Suppressor macrophage (primary cell): ENCODE data around the gene CHRNE.
"Not testable (repeated sequence)": the region's sequence is repeated elsewhere in the genome, so short reads cannot be mapped to it uniquely, and the experiment has no call there.

Experiments used
- DNase-seq, 4 experiments: peaks; one replicate each; pipeline ENCODE4 v3.0.0-alpha.2; 2020 to 2022

The CHRNE gene

DNA sequence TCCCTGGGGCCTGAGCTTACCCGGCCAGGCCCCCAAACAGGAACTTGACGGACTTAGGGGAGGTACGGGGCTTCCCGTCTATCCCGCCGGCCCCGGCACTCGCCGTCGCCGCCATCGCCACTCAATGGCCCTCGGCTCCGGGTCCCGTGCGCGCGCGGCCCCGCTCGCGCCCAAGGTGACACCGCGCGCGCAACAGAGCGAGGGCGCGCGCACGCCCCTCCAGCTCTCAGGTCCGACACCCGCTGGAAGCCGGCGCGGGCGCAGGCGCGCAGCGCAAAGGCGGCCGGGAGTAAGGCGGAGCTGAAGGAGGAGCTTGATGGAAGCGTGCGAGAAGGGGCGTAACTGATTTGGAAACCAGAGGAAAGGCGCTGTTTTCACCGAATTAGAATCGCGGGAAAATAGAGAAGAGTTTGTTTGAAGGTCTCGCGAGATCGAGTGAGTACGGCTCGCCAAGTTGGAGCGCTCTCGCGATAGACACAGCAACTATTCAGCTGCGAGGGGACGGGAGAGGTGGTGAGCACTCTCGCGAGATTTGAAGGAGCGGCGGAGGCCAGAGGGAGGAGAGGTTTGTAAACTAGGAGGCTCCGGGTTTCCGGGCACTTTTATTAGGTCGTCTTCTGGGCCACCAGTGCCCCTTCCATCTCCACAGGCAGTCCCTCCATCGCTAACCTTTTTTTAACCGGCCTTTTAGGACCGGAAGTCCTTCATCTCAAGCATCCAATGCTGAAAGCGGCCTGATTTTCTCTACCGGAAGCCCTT is 37.1 kb upstream of the CHRNE start, which contains the start of the genes RNF167 and SLC25A11:
Gene RNF167, plus strand, starts transcription at position 473 of the 759 bp plus-strand sequence. CDS start 642 bp downstream, outside the sequence.
Gene SLC25A11, minus strand, starts transcription at position 251 of the 759 bp plus-strand sequence. Its CDS starts 136 bp downstream, at position 115.
- peak; percentile 98 to 100 (median 100) for DNase-seq

DNA sequence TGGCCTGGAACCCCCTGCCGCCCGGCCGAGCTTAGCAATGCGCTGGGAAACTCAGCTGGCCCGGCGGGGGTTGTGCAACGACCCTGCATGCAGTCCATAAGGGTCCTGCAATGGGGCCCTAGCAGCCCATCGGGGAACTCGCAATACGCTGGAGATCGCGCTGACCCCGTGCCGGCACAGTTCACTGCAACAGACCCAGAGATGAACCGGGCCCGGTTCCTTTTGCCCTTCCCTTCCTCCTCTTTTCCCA is 36.6 kb upstream of the CHRNE start:
- no peak for DNase-seq

DNA sequence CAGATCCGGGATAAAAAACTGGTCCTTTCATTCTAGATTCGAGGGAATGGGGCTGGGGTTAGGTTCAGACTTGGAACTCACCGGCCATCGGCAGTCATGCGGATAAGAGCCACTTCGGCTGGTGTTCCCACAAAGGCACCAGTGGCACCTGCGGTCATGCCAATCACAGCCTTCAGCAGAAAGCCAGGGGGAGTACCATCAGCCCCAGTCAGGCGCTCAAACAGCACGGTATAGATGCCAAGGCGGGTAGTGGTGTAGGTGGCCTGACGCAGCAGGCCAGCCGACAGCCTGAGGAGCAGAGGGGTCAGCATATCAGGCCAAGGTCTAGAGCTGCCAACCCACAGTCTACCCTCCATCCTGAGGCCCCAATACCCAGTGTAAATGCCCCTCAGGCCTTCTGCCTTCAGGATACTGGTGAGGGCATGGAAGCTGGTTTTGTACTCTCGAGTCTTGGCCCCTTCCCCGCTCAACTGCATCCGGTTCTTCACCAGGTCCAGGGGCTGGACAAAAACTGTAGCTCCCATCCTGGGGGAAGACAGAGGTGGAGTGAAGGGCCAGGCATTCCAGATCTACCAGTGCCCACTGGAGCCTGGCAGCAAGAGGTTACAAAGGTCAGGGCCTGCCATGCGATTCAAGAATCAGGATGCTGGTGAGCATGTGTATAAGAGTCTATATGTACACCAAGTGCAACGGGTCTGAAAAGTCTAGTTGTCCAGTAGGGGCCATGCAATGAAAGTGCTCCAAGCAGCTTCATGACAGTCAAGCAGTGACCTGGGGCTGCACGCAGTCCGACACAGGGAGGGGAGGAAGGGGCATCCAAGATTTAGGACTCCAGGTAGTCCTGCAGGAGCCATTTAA is 36.0 kb upstream of the CHRNE start:
- DNase-seq: peak in 2 of 4 experiments; percentile 15 to 27

DNA sequence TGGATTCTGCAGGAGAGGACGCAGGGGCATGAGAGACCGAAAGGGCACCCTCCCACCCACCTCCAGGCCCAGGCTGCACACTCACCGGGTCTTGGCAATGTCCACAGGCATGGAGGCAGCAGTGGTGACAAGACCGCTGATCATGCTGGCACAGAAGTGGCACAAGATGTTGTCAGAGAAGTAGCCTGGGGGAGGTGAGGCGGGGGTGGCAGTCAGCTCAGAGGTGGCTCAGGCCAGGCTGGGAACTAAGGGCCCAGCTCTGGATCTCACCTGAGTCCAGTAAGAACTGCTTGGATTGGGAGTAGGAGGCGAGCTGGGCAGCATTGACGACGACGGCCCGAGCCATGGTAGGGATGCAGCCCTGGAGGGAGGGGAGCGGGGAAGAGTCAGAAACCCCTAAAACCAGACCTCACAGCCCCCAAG is 35.2 kb upstream of the CHRNE start:
- no peak for DNase-seq

DNA sequence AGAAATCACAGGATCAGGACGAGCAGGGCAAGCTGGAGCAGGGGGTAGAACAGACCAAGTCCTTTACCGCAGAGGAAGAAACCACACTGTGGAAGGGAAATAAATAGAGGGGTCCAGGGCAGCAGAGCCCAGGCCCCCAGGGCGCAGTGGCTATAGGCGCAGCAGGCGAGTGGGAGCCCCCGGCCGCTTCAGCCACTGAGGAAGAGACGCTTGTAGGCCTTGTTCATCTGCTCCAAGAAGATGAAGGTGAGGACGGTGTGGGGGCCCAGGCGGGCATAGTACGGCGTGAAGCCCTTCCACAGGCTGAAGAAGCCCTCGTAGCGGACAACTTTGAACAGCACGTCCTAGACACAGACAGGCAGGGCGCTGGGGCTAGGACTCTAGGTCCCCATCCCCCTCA is 34.7 kb upstream of the CHRNE start:
- DNase-seq: no peak

DNA sequence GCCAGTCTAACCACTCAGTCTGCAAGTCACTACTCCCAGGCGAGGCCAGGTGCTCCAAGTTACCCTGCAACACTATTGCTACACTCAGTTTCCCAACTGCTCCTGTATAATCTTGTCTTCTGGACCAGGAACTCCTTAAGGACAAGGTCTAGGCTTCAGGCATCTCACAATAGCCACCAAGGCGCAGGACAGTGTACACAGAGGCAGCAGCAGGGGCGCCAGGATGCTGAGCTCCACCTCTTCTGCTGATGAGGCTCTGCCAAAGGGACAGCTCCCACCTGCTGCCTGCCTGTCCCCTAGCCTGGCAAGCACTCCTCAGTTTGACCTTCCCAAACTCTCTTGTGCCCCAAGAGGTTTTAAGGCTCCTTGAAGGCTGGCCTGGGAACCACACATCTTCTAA is 33.5 kb upstream of the CHRNE start:
- DNase-seq: no peak

DNA sequence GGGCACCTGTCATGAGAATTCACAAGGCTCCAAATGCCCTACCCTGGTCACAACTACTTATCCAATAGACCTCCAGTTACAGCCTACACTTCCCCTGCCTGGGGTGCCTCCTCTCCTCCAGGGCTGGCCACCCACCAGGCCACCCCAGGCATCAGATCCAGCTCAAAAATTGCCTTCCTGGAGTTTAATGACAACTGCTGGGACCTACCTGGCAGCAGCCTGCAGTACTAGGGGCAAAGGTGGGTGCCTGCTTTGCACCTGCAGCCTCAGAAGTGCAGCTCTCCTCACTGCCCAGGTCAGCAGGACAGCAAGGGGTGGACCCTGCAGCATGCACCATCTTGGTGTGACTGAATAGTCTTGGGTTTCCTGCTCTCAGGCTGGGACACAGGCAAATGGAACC is 32.8 kb upstream of the CHRNE start:
- DNase-seq: no peak

DNA sequence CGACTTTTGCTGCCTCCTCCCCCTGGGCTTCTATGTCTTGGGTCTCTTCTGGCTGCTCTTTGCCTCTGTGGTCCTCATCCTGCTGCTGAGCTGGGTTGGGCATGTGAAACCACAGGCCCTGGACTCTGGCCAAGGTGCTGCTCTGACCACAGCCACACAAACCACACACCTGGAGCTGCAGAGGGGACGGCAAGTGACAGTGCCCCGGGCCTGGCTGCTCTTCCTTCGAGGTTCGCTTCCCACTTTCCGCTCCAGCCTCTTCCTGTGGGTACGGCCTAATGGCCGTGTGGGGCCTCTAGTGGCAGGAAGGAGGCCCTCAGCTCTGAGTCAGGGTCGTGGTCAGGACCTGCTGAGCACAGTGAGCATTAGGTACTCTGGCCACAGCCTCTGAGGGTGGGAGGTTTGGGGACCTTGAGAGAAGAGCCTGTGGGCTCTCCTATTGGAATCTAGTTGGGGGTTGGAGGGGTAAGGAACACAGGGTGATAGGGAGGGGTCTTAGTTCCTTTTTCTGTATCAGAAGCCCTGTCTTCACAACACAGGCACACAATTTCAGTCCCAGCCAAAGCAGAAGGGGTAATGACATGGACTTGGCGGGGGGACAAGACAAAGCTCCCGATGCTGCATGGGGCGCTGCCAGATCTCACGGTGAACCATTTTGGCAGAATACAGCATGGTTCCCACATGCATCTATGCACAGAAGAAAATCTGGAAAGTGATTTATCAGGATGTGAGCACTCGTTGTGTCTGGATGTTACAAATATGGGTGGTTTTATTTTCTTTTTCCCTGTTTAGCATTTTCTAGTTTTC is 31.5 kb upstream of the CHRNE start:
- DNase-seq: peak; percentile 49 to 76 (median 68)

DNA sequence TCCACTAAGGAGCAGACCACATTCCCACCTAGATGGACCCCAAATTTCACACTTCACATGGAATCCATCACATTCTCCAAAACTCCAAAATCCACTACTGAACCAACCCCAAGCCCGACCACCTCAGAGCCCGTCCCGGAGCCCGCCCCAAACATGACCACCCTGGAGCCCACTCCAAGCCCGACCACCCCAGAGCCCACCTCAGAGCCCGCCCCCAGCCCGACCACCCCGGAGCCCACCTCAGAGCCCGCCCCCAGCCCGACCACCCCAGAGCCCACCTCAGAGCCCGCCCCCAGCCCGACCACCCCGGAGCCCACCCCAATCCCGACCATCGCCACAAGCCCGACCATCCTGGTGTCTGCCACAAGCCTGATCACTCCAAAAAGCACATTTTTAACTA is 30.7 kb upstream of the CHRNE start:
- DNase-seq: no peak

DNA sequence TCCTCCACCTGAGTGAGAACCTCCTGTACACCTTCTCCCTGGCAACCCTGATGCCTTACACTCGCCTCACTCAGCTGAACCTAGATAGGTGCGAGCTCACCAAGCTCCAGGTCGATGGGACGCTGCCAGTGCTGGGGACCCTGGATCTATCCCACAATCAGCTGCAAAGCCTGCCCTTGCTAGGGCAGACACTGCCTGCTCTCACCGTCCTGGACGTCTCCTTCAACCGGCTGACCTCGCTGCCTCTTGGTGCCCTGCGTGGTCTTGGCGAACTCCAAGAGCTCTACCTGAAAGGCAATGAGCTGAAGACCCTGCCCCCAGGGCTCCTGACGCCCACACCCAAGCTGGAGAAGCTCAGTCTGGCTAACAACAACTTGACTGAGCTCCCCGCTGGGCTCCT is 29.9 kb upstream of the CHRNE start:
- DNase-seq: no peak

DNA sequence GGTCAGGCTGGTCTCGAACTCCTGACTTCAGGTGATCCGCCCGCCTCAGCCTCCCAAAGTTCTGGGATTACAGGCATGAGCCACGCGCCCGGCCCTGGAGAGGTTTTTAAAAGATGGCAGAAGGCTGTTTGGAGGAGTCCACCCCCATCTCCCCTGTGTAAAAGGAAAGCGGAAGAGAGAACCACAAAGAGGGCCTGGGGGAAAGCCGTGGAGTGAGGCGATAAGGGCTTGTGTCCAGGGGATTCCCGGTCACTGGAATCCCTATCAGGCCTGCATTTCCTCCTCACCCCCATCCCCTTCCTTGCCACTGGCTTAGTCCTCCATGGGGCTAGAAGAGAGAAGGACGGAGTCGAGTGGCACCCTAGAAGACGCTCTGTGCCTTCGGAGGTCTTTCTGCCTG is 29.1 kb upstream of the CHRNE start, which contains the start of gene GP1BA:
Gene GP1BA, plus strand, starts transcription at position 315 of the 400 bp plus-strand sequence. CDS start 328 bp downstream, outside the sequence.
- peak in 1 of 4 experiments; percentile 40 for DNase-seq

DNA sequence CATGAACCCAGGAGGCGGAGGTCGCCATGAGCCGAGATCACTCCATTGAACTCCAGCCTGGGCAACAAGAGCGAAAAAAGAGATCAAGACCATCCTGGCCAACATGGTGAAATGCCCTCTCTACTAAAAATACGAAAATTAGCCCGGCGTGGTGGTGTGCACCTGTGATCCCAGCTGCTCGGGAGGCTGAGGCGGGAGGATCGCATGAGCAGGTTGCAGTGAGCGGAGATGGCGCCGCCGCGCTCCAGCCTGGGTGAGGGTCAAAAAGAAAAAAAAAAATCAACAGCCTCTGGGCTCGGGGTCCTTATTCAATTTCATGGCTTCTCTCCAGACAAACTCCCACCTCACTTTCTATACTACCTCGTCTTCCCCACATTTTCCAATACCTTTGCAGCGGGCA is 26.0 kb upstream of the CHRNE start:
- DNase-seq: no peak

DNA sequence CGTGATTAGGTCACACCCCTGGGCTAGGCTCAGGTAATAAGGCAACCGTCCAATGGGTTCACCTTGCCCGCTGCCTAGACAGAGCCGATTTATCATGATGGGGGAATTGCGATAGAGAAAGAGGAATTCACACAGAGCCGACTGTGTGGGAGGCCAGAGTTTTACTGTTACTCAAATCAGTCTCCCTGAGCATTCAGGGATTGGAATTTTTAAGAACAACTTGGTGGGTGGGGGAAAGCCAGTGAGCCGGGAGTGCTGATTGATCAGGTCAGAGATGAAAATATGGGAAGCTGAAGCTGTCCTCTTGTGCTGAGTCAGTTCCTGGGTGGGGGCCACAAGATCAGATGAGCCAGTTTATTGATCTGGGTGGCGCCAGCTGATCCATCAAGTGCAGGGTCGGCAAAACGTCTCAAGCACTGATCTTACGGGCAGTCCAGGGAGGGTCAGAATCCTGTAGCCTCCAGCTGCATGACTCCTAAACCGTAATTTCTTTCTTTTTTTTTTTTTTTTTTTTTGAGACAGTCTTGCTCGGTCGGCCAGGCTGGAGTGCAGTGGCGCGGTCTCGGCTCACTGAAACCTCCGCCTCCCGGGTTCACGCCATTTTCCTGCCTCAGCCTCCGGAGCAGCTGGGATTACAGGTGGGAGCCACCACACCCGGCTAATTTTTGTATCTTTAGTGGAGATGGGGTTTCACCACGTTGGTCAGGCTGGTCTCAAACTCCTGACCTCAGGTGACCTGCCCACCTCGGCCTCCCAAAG is 23.9 kb upstream of the CHRNE start:
- DNase-seq: peak in 3 of 4 experiments; percentile 52 to 72 (median 61)

DNA sequence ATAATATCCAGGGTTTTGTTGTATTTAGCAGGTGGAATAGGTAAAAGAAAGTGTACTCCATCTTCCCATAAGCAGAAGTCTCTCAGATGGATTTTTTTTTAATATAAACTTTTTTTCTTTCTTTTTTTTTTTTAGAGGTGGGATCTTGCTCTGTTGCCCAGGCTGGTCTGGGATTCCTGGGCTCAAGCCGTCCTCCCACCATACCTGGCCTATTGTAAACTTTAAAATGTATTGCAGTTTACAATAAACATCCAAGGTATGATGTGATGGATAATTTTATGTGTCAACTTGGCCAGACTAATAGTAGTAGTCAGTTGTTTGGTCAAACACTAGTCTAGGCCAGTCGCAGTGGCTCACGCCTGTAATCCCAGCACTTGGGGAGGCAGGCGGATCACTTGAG is 18.4 kb upstream of the CHRNE start:
- no peak for DNase-seq

DNA sequence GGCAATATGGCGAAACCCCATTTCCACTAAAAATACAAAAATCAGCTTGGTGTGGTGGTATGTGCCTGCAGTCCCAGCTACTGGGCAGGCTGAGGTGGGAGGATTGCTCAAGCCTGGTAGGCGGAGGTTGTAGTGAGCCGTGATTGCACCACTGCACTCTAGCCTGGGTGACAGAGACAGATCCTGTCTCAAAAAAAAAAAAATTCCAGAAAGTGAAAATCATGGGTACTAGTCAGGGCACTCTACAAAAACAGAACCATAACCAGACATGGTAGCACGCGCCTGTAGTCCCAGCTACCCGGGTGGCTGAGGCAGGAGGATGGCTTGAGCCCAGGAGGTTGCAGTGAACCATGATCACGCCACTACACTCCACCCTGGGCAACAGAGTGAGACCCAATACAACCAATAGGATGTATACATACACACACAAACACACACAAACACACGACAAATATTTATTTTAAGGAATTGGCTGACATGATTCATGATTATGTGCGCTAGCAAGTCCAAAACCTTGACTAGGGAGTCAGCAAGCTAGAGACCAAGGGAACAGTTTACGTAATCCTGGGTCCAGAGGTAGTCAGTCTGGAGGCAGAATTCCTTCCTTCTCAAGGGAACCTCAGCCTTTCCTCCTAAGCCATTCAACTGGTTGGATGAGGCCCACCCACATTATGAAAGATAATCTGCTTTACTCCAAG is 17.6 kb upstream of the CHRNE start:
- DNase-seq: peak; percentile 84 to 92 (median 90)

DNA sequence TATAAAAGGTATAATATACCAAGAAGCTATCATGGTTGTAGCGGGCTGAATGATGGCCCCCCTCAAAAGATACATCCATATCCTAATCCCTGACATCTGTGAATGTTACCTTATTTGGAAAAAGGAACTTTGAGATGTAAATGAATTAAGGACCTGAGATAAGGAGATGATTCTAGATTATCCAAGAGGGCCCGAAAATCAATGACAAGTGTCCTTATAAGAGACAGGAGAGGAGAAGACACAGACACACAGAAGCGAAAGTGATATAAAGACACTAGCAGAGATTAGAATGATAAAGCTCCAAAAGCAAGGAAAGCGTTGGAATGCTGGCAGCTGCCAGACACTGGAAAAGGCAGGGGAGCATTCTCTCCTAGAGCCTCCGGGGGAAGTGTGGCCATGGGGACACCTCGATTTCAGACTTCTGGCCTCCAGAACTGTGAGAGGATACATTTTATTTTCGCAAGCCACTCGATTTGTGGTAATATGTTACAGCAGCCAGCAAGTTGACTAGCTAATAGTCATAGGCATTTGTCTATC is 16.7 kb upstream of the CHRNE start:
- no peak for DNase-seq

DNA sequence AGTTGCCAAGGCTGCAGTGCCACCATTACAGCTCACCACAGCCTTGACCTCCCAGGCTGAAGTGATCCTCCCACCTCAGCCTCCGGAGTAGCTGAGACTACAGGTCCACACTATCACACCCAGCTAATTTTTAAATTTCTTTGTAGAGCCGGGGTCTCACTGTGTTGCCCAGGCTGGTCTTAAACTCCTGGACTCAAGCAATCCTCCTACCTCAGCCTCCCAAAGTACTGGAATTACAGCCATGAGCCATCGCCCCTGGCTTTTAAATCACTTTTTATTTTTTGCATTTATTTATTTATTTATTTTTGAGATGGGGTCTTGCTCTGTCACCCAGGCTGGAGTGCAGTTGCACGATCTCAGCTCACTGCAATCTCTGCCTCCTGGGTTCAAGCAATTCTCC is 11.7 kb upstream of the CHRNE start:
- not testable (repeated sequence) for DNase-seq

DNA sequence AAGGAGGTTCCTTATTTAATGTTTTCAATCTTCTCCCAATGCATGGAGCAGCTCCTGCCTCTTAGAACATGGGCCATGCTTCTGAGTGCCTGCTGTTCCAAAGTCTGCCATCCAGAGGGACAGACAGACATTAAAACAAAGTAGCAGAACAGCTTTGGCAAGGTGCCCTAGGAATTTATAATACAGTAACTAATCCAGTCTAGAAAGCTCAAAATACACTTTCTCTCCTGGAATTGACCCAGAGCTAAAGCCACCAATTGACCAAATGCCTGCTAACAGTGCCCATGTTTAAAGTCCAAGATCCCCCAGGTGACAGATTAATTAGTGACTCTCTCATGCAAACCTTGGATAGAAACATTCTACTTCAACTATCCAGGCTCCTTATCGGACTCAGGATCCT is 11.1 kb upstream of the CHRNE start:
- no peak for DNase-seq

DNA sequence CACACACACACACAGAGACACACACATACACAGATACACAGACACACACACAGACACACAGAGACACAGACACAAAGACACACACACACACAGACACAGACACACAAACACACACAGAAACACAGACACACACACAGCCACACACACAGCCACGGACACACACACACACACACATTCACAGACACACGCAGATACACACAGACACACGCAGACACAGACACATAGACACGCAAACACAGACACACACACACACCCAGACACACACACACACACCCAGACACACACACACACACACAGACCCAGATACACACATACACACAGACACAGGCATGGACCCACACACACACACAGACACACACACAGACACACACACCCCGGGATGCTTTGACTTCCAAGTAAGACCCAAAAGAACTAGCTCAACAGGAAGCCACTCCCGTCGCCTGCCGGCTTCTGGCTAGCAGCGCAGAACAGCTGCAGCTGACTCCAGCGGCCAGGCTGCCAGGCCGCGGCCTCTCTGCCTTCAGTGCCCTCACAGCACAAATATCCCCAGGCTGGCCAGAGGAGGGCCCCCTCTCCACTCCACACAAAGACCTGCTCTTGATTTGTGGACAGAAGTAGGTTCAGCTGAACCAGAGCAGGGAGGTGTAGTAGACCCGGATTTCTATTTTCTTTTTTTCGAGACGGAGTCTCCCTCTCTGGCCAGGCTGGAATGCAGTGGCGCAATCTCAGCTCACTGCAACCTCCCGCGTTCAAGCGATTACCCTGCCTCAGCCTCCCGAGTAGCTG is 6.0 kb upstream of the CHRNE start:
- peak; percentile 93 to 95 (median 94) for DNase-seq

DNA sequence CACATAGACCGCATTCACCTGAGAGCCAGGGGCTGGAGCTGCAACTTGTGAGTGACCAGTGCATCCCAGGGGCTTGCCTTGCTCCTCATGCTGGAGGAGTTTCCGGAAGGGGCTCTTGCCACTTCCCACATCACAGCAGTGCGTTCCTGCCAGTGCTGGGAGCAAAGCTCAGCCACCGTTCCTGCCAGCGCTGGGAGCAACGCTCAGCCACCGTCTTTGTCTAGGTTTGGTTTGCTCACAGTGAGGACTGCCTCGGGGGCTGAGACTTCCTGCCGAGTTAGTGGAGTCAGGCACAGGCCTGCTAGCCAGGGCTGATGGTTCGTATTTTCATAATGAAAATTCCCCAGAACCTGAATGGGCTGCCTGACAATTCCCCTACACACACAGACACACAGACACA is 5.4 kb upstream of the CHRNE start:
- DNase-seq: no peak
